SK-N-SH treated with all-trans-retinoic acid at 6 μM for 48 hours (cell line): ENCODE measurements around the gene CAMK1.

ENCODE experiments used
- ATAC-seq: fragments of 200-7000 bp; cut with Tn5 transposase; 3 replicates; pipeline ENCODE4 v1.9.1; 2020; ENCODE audit warnings: mild to moderate bottlenecking, moderate library complexity
- ARNTL ChIP-seq: fragments of 450-650 bp; formaldehyde crosslinking; IDR thresholded peaks from 2 replicates; pipeline ENCODE4 v1.5.0; 2020; ENCODE audit warnings: low read depth, mild to moderate bottlenecking, moderate library complexity, borderline replicate concordance
- BACH2 ChIP-seq: fragments of 250-450 bp; sonication (Bioruptor Pico); IDR thresholded peaks from 2 replicates; pipeline ENCODE4 v1.9.0; 2021; ENCODE audit warnings: mild to moderate bottlenecking, borderline replicate concordance
- CREB5 ChIP-seq: fragments of 250-450 bp; sonication (Bioruptor Pico); IDR thresholded peaks from 2 replicates; pipeline ENCODE4 v1.5.1; 2020; ENCODE audit warnings: low read depth, mild to moderate bottlenecking, moderate library complexity
- CSDC2 ChIP-seq: fragments of 250-450 bp; sonication (Bioruptor Pico); IDR thresholded peaks from 2 replicates; pipeline ENCODE4 v1.5.0; 2020; ENCODE audit warnings: mild to moderate bottlenecking, moderate library complexity
- CSRNP3 ChIP-seq: fragments of 250-450 bp; sonication (Bioruptor Pico); IDR thresholded peaks from 2 replicates; pipeline ENCODE4 v1.5.1; 2021; ENCODE audit warnings: mild to moderate bottlenecking, moderate library complexity
- ESRRG ChIP-seq: fragments of 250-450 bp; sonication (Bioruptor Pico); IDR thresholded peaks from 2 replicates; pipeline ENCODE4 v1.6.1; 2021; ENCODE audit warnings: mild to moderate bottlenecking
- GLIS3 ChIP-seq: fragments of 250-450 bp; sonication (Bioruptor Pico); IDR thresholded peaks from 2 replicates; pipeline ENCODE4 v1.5.0; 2020; ENCODE audit warnings: mild to moderate bottlenecking, moderate library complexity
- OSR1 ChIP-seq: fragments of 250-450 bp; sonication (Bioruptor Pico); IDR thresholded peaks from 2 replicates; pipeline ENCODE4 v1.8.0; 2022; ENCODE audit warnings: moderate library complexity, mild to moderate bottlenecking, inconsistent platforms
- PATZ1 ChIP-seq: fragments of 250-450 bp; sonication (Bioruptor Pico); IDR thresholded peaks from 2 replicates; pipeline ENCODE4 v1.8.0; 2020; ENCODE audit warnings: mild to moderate bottlenecking, moderate library complexity, borderline replicate concordance
- POU6F1 ChIP-seq: fragments of 250-450 bp; sonication (Bioruptor Pico); IDR thresholded peaks from 2 replicates; pipeline ENCODE4 v1.8.0; 2021; ENCODE audit warnings: low read depth, mild to moderate bottlenecking, moderate library complexity, borderline replicate concordance
- PPARA ChIP-seq: fragments of 250-450 bp; sonication (Bioruptor Pico); IDR thresholded peaks from 2 replicates; pipeline ENCODE4 v1.5.0; 2020; ENCODE audit warnings: mild to moderate bottlenecking, borderline replicate concordance
- TOX ChIP-seq: fragments of 250-450 bp; sonication (Bioruptor Pico); IDR thresholded peaks from 2 replicates; pipeline ENCODE4 v1.8.0; 2021; ENCODE audit warnings: mild to moderate bottlenecking, moderate library complexity, borderline replicate concordance
- ZFP30 ChIP-seq: fragments of 450-650 bp; formaldehyde crosslinking; IDR thresholded peaks from 2 replicates; pipeline ENCODE4 v1.5.0; 2022; ENCODE audit warnings: mild to moderate bottlenecking, moderate library complexity
- ZNF565 ChIP-seq: fragments of 450-650 bp; formaldehyde crosslinking; conservative IDR thresholded peaks from 2 replicates; pipeline ENCODE4 v1.5.0; 2020; ENCODE audit warnings: low read depth, mild to moderate bottlenecking, moderate library complexity
- ZNF70 ChIP-seq: fragments of 450-650 bp; formaldehyde crosslinking; IDR thresholded peaks from 2 replicates; pipeline ENCODE4 v1.5.0; 2020; ENCODE audit warnings: mild to moderate bottlenecking, moderate library complexity
- ZNF8 ChIP-seq: fragments of 450-650 bp; formaldehyde crosslinking; IDR thresholded peaks from 2 replicates; pipeline ENCODE4 v1.5.0; 2020; ENCODE audit warnings: mild to moderate bottlenecking, moderate library complexity

CAMK1 gene

GRCh38 chr3:9718118-9718517, 51.6 kb downstream of the CAMK1 start:
- no peak for TF ChIP-seq ZFP30 (CRISPR knock-in tag)
- no peak for TF ChIP-seq CSRNP3 (CRISPR knock-in tag)
- TF ChIP-seq ZNF70 (CRISPR knock-in tag) = no peak
- no peak for TF ChIP-seq GLIS3 (CRISPR knock-in tag)
- no peak for ATAC-seq

- TF ChIP-seq ZNF70 (CRISPR knock-in tag) = no peak
- no peak for TF ChIP-seq CSDC2
- TF ChIP-seq POU6F1 (CRISPR knock-in tag) = no peak
- TF ChIP-seq GLIS3 (CRISPR knock-in tag) = no peak
- TF ChIP-seq ZFP30 (CRISPR knock-in tag) = no peak
- no peak for TF ChIP-seq PATZ1 (CRISPR knock-in tag)
- no peak for TF ChIP-seq ESRRG (CRISPR knock-in tag)
- no peak for TF ChIP-seq CREB5 (CRISPR knock-in tag)
- TF ChIP-seq ARNTL (CRISPR knock-in tag) = no peak
- no peak for TF ChIP-seq CSRNP3 (CRISPR knock-in tag)
- TF ChIP-seq ZNF565 (CRISPR knock-in tag) = no peak
- TF ChIP-seq ZNF8 = no peak
- TF ChIP-seq TOX (CRISPR knock-in tag) = no peak
- TF ChIP-seq, all 23 proteins: peak for 0
- no peak for ATAC-seq
These were observed 52.2 kb downstream of the CAMK1 start for GRCh38 chr3:9717563-9717962.

- TF ChIP-seq BACH2 (CRISPR knock-in tag) (no peak), PATZ1 (CRISPR knock-in tag) (no peak), ZNF70 (CRISPR knock-in tag) (no peak), OSR1 (CRISPR knock-in tag) (no peak)
- no peak for ATAC-seq
These were observed 52.8 kb downstream of the CAMK1 start for GRCh38 chr3:9716801-9717555.

- ATAC-seq = peak; percentile 99
- TF ChIP-seq ZFP30 (CRISPR knock-in tag) = no peak
- TF ChIP-seq CREB5 (CRISPR knock-in tag) = no peak
- no peak for TF ChIP-seq ZNF565 (CRISPR knock-in tag)
- TF ChIP-seq TOX (CRISPR knock-in tag) = no peak
- no peak for TF ChIP-seq CSRNP3 (CRISPR knock-in tag)
- no peak for TF ChIP-seq ARNTL (CRISPR knock-in tag)
- no peak for TF ChIP-seq POU6F1 (CRISPR knock-in tag)
- TF ChIP-seq GLIS3 (CRISPR knock-in tag) = no peak
- no peak for TF ChIP-seq PPARA (CRISPR knock-in tag)
These were observed 53.8 kb downstream of the CAMK1 start for GRCh38 chr3:9715764-9716437.
